GM18505 (cell line): ENCODE results near the gene SH3D21.

Source experiments
- ATAC-seq: cut with Tn5 transposase; IDR thresholded peaks from one replicate; pipeline ENCODE4 v1.9.1; 2021; ENCODE audit not compliant: unreplicated experiment
- POLR2A ChIP-seq: IDR thresholded peaks from 4 replicates; pipeline ENCODE4 v1.6.1; 2011; ENCODE audit warnings: borderline replicate concordance; ENCODE audit not compliant: insufficient read depth, insufficient read length; ENCODE audit errors: extremely low read depth

SH3D21 gene

DNA sequence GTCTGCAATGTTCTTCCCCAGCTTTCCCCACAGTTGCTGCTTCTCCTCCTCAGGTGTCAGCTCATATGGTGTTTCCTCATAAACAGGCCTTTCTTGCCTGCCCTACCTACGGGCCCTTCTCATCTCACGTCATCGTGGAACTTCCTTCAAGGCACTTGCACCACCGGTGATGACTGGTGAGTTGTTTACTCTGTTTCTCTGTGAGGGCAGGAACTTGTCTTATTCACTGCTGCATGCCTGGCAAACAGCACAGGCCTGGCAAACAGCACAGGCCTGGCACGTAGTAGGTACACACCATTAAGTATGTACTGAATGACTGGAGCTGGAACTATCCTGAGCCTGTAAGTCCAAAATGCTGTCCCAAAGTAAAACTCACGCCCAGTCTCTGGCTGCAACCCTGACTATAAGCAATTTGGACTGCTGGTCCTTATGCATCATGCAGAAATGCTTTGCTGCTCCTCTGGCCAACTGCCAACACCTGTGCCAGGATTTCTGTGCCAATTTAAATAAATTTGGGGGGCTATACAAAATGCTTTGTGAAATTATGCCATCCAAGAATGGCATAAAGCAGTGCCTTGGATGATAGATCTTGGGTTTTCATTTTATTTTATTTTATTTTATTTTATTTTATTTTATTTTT, 53.9 kb downstream of the SH3D21 start:
- no peak for TF ChIP-seq POLR2A

DNA sequence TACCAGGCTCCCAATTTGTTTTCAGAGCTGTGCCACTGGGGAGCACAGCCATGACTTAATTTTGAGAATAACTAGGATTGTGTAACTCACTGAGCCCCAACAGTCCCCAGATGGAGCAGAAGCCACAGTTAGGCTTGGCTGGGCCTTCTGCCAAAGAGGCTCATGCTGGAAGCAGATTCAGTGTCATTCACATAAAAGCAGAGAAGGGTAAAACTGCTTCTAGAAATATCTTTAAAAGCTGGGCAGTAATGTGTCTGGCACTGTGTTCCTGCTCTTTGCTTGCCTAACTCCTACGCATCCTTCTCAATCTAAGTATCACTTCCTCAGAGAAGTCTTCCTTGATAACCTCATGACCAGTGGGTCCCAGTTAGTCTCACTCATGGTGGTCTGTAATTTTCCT, 59.2 kb downstream of the SH3D21 start:
- TF ChIP-seq POLR2A = no peak
- ATAC-seq = no peak

More for the DNA sequence above, 53.9 kb downstream of the SH3D21 start:
- no peak for ATAC-seq

DNA sequence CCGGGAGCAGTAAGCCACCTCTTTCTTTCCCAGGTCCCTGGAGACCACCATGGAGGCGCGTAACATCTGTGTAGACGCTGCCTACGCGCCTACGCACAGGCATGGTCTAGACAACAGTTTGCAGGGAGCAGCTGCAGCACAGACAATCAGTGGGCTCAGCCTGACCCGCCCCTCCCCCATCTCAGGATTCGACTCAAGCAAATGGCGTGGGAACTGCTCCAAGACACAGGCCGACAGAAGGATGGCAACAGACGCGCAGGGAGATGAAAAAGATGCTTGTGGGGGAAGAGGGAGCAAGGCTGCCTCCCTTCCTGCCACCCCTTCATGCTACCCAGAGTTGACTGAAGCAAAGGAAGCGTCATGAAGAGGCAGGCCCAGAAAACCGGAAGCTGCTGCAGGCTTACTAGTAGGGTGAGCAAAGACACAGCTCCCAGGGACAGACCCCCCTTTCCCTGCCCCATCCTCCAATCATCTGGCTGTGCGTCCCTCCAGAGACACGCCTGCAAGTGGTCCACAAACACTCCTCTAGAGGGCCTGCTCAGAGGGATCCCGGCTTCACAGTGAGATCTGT, 60.0 kb downstream of the SH3D21 start:
- ATAC-seq = no peak

DNA sequence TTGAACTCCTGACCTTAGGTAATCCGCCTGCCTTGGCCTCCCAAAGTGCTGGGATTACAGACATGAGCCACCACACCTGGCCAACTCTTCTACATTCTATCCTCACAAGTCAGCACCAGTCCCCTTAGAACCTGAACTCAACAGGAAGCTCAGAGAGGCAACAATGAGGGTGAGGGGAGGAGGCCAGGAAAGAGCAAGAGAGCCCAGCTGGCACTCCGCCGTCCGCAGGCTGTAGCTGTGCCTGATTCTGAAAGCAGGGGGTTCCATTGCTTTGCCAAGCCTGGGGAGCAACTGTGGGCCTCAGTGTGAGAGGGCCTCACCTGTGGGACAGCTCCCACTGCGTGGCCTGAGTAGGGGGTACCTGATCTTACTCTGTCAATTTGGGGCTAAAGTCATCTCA, 60.9 kb downstream of the SH3D21 start:
- ATAC-seq = no peak
- no peak for TF ChIP-seq POLR2A

More for the DNA sequence above, 60.0 kb downstream of the SH3D21 start:
- TF ChIP-seq POLR2A = no peak

DNA sequence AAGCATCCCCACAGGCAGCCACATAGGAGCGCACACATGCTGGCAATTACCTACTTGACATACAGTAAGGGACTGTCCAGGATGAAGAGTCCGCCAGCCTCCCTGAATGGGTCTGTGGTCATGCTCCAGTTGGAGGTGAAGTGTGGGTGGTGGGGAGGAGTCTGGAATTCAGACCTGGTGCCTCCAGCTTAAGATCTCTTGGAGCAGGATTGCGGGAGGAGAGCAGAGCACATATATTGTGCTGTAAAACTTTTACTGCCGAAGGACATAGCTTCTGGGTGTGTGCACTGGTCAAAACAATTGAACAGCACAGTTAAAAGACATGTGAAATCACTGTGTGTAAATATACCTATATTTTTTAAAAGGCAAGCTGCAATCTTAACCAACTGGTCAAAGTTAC, 61.6 kb downstream of the SH3D21 start:
- TF ChIP-seq POLR2A = no peak
- no peak for ATAC-seq

DNA sequence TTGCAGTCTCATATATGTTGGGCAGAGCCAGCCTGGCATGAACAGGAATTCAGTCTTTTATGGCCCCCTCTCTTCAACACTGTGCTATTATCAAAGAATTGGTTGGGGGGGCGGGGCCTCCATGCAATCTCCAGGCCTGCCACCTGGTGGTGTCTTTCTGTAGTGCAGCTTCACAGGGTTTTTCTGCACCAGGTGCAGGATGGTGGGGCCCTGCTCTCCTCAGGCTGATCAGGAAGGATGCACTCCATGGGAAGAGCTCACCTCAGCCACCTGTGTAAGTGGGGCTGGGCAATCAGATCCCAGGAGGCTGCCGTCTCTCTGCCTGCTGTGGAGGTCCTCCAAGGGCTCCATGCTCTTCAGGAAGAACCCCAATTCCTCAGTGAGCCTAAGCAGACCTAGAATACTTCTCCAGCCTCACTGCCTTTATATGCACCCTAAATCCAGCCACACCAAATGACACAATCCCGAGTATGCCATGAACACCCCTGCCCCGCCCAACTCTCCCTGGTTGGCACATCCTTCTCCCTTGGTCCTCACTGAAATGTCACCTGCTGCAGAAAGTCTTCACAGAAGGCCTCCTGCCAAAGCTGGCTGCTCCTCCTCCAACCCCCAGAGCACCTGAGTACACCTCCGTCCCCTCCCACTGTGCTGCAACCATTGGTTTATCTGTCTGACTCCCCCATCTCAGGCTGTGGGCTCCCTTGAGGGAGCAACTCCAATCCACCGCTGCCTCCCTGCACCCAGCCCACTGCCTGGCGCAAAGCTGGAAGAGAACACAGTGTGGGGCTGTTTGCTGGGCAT, 63.1 kb downstream of the SH3D21 start:
- ATAC-seq = no peak
- TF ChIP-seq POLR2A = no peak
